ENCODE data around the gene ALDH1A1. TPM values are rescaled to one million over a fixed set of nuclear protein-coding genes. Genes with fewer than 3 reads are reported as not detected.

ALDH1A1 gene
- total and polyA plus RNA-seq, 9 of the 15 experiments (the other 6 are each of a cell fraction or from before 2014, with no cell fraction given), result 1.8 to 86.3 (median 24.4) TPM

- TF ChIP-seq CHD7 (IDR thresholded peaks at IDR 0.05; ENCODE audit: low read depth, low read length) (no peak), CCAR2 (IDR thresholded peaks at IDR 0.05; ENCODE audit: low read depth, low read length) (no peak), RFX7 (CRISPR knock-in tag; IDR thresholded peaks at IDR 0.05) (no peak)
These were observed 96.8 kb downstream of the ALDH1A1 start (continued) for GRCh38 chr9:72855890-72856523.
